ENCODE data around the gene TRIM62.

DNA sequence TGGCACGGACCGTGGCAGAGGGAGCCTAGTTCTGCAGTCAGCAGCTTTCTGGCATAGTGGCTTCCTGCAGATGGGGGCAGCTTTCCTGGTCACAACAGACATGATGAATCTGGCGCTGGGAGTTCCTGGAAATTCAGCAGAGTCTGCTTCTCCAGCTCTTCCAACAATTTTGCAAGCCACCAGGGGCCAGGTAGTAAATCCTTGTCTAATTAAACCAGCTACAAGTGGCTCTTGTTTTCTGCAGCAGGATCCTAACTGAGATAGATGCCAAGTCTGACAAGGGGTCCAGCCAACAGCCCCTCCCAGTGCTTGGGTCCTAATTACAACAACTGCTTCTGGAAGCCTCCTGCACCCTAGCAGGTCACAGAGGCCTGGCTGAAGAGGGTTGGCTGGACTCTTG lies 35.8 kb downstream of the TRIM62 start:
- TF ChIP-seq, protein P1, sequence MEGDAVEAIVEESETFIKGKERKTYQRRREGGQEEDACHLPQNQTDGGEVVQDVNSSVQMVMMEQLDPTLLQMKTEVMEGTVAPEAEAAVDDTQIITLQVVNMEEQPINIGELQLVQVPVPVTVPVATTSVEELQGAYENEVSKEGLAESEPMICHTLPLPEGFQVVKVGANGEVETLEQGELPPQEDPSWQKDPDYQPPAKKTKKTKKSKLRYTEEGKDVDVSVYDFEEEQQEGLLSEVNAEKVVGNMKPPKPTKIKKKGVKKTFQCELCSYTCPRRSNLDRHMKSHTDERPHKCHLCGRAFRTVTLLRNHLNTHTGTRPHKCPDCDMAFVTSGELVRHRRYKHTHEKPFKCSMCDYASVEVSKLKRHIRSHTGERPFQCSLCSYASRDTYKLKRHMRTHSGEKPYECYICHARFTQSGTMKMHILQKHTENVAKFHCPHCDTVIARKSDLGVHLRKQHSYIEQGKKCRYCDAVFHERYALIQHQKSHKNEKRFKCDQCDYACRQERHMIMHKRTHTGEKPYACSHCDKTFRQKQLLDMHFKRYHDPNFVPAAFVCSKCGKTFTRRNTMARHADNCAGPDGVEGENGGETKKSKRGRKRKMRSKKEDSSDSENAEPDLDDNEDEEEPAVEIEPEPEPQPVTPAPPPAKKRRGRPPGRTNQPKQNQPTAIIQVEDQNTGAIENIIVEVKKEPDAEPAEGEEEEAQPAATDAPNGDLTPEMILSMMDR (conservative IDR thresholded peaks at IDR 0.05; ENCODE audit: low read length), result no peak
- TF ChIP-seq EZH2phosphoT487 (IDR thresholded peaks at IDR 0.05; ENCODE audit: borderline replicate concordance), result no peak

All from Loucy (cell line).